ENCODE measurements around the gene UBE2D2.
"Not testable (repeated sequence)": the region's sequence is repeated elsewhere in the genome, so short reads cannot be mapped to it uniquely, and the experiment has no call there.

The UBE2D2 gene

DNA sequence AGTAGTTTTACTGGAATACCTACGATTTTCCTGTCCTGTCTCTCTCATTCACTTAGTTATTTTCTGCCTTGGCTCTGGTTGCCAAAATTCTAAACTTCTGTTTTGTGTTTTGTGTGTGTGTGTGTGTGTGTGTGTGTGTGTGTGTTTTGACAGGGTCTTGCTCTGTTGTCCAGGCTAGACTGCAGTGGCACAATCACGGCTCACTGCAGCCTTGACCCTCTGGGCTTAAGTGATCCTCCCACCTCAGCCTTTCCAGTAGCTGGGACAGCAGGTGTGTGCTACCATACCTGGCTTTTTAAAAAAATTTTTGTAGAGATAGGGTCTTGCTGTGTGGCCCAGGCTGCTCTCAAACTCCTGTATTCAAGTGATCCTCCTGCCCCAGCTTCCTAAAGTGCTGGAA, 17.2 kb downstream of the UBE2D2 start:
- Histone ChIP-seq H3K27me3 (ENCODE audit: control insufficient read depth in 1 of 2, insufficient read depth in 2 of 2, low read length in 2 of 2) (no peaks in the 10 kb centered on the region), H3K9ac (ENCODE audit: low read depth in 1 of 2, low read length in 2 of 2) (no peak overlapping the region), H3K4me1 (ENCODE audit: control insufficient read depth in 1 of 2, insufficient read depth in 2 of 2, low read length in 2 of 2) (peaks cover 17 to 38% of the 10 kb centered on the region in 2 donors), H3K27ac (ENCODE audit: low read depth, low read length) (no peak overlapping the region), H3K36me3 (ENCODE audit: control insufficient read depth in 1 of 2, insufficient read depth in 2 of 2, low read length in 2 of 2) (peaks cover 0 to 3% of the 10 kb centered on the region in 2 donors), H3K4me3 (ENCODE audit: low read depth in 1 of 2, low read length in 2 of 2) (no peak overlapping the region), H3K9me3 (ENCODE audit: control insufficient read depth in 1 of 2, low read length in 2 of 2) (no peaks in the 10 kb centered on the region)

DNA sequence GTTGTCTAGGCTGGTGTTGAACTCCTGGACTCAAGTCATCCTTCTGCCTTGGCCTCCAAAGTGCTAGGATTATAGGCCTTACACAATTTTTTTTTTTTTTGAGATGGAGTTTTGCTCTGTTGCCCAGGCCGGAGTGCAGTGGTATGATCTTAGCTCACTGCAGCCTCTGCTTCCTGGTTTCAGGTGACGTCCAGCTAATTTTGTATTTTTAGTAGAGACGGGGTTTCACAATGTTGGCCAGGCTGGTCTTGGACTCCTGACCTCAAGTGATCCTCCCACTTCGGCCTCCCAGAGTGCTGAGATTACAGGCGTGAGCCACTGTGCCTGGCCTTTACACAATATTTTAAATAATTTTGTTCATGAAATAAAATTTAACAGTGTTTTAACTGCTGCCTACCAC, 21.0 kb downstream of the UBE2D2 start:
- H3K4me3 ChIP-seq (ENCODE audit: low read depth in 1 of 2, low read length in 2 of 2); H3K9me3 ChIP-seq (ENCODE audit: control insufficient read depth in 1 of 2, low read length in 2 of 2); H3K27me3 ChIP-seq (ENCODE audit: control insufficient read depth in 1 of 2, insufficient read depth in 2 of 2, low read length in 2 of 2); H3K9ac ChIP-seq (ENCODE audit: low read depth in 1 of 2, low read length in 2 of 2); H3K27ac ChIP-seq (ENCODE audit: low read depth, low read length); H3K36me3 ChIP-seq (ENCODE audit: control insufficient read depth in 1 of 2, insufficient read depth in 2 of 2, low read length in 2 of 2): not testable (repeated sequence)
- H3K4me1 ChIP-seq (ENCODE audit: control insufficient read depth in 1 of 2, insufficient read depth in 2 of 2, low read length in 2 of 2) = peaks cover 8 to 15% of the 10 kb centered on the region in 2 donors

DNA sequence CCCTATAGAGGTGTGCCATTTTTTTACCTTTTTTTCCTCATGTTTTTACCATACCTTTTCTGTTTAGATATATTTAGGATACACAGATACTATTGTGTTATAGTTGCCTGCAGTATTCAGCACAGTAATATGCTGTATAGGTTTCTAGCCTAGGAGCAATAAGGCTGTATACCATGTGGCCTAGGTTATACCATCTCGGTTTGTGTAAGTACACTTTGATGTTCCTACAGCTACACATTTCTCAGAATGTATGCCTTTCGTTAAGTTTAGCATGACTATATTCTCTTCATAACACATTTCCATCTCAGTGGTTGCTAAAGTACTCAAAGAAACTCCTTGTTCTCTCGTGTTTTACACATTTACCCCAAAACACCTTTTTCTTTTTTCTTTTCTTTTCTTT, 23.0 kb downstream of the UBE2D2 start:
- Histone ChIP-seq H3K4me3 (ENCODE audit: low read depth in 1 of 2, low read length in 2 of 2) (no peak overlapping the region), H3K27me3 (ENCODE audit: control insufficient read depth in 1 of 2, insufficient read depth in 2 of 2, low read length in 2 of 2) (no peaks in the 10 kb centered on the region), H3K27ac (ENCODE audit: low read depth, low read length) (no peak overlapping the region), H3K36me3 (ENCODE audit: control insufficient read depth in 1 of 2, insufficient read depth in 2 of 2, low read length in 2 of 2) (peaks cover 0 to 12% of the 10 kb centered on the region in 2 donors), H3K9ac (ENCODE audit: low read depth in 1 of 2, low read length in 2 of 2) (no peak overlapping the region), H3K4me1 (ENCODE audit: control insufficient read depth in 1 of 2, insufficient read depth in 2 of 2, low read length in 2 of 2) (peaks cover 0 to 2% of the 10 kb centered on the region in 2 donors), H3K9me3 (ENCODE audit: control insufficient read depth in 1 of 2, low read length in 2 of 2) (no peaks in the 10 kb centered on the region)

DNA sequence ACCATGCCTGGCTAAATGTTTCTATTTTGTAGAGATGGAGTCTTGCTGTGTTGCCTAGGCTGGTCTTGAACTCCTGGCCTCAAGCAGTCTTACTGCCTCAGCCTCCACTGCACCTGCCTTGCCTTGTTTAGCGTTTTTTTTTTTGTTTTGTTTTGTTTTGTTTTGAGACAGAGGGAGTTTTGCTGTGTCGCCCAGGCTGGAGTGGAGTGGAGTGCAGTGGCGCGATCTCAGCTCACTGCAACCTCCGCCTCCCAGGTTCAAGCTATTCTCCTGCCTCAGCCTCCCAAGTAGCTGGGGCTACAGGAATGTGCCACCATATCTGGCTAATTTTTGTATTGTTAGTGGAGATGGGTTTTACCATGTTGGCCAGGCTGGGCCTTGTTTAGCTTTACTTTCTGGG, 27.0 kb downstream of the UBE2D2 start:
- not testable (repeated sequence) for H3K9ac ChIP-seq (ENCODE audit: low read depth in 1 of 2, low read length in 2 of 2); H3K4me3 ChIP-seq (ENCODE audit: low read depth in 1 of 2, low read length in 2 of 2); H3K27me3 ChIP-seq (ENCODE audit: control insufficient read depth in 1 of 2, insufficient read depth in 2 of 2, low read length in 2 of 2); H3K4me1 ChIP-seq (ENCODE audit: control insufficient read depth in 1 of 2, insufficient read depth in 2 of 2, low read length in 2 of 2); H3K27ac ChIP-seq (ENCODE audit: low read depth, low read length); H3K9me3 ChIP-seq (ENCODE audit: control insufficient read depth in 1 of 2, low read length in 2 of 2)
- peaks cover 0 to 12% of the 10 kb centered on the region in 2 donors for H3K36me3 ChIP-seq (ENCODE audit: control insufficient read depth in 1 of 2, insufficient read depth in 2 of 2, low read length in 2 of 2)

DNA sequence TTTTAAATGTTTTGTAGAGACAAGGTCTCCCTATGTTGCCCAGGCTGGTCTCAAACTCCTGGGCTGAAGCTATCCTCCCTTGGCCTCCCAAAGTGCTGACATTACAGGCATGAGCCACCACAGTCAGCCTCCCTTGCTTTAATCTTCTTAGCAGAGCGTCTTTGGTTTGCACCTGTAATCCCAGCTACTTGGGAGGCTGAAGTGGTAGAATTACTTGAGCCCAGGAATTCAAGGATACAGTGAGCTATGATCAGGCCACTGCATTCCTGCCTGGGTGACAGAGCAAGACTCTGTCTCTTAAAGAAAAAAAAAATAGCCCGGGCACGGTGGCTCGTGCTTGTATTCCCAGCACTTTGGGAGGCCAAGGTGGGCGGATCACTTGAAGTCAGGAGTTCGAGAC, 27.8 kb downstream of the UBE2D2 start:
- peaks cover 4 to 6% of the 10 kb centered on the region in 2 donors for H3K4me1 ChIP-seq (ENCODE audit: control insufficient read depth in 1 of 2, insufficient read depth in 2 of 2, low read length in 2 of 2)

DNA sequence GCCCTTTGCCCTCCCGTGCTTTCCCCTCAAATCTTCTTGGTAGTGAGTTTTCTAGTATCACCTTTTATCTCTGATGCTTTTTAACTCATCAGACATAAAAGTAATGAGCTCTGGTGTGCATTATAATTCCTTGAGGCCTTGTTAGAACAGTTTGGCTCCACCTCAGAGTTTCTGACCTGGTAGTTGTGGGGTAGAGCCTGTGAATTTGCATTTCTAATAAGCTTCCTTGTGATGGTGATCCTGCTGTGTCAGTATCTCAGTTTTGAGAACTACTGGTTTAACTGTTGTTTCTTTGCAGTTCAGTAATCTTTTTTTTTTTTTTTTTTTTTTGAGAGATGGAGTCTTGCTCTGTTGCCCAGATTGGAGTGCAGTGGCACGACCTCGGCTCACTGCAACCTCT, 31.1 kb downstream of the UBE2D2 start:
- Histone ChIP-seq H3K4me3 (ENCODE audit: low read depth in 1 of 2, low read length in 2 of 2) (no peak overlapping the region), H3K9ac (ENCODE audit: low read depth in 1 of 2, low read length in 2 of 2) (no peak overlapping the region), H3K4me1 (ENCODE audit: control insufficient read depth in 1 of 2, insufficient read depth in 2 of 2, low read length in 2 of 2) (peaks cover 8 to 9% of the 10 kb centered on the region in 2 donors), H3K27ac (ENCODE audit: low read depth, low read length) (no peak overlapping the region), H3K9me3 (ENCODE audit: control insufficient read depth in 1 of 2, low read length in 2 of 2) (no peaks in the 10 kb centered on the region), H3K27me3 (ENCODE audit: control insufficient read depth in 1 of 2, insufficient read depth in 2 of 2, low read length in 2 of 2) (no peaks in the 10 kb centered on the region), H3K36me3 (ENCODE audit: control insufficient read depth in 1 of 2, insufficient read depth in 2 of 2, low read length in 2 of 2) (peaks cover 0 to 4% of the 10 kb centered on the region in 2 donors)

More for the DNA sequence above, 27.8 kb downstream of the UBE2D2 start:
- Histone ChIP-seq H3K36me3 (ENCODE audit: control insufficient read depth in 1 of 2, insufficient read depth in 2 of 2, low read length in 2 of 2) (peaks cover 0 to 12% of the 10 kb centered on the region in 2 donors), H3K27me3 (ENCODE audit: control insufficient read depth in 1 of 2, insufficient read depth in 2 of 2, low read length in 2 of 2) (no peaks in the 10 kb centered on the region), H3K4me3 (ENCODE audit: low read depth in 1 of 2, low read length in 2 of 2) (no peak overlapping the region), H3K9me3 (ENCODE audit: control insufficient read depth in 1 of 2, low read length in 2 of 2) (no peaks in the 10 kb centered on the region), H3K27ac (ENCODE audit: low read depth, low read length) (no peak overlapping the region), H3K9ac (ENCODE audit: low read depth in 1 of 2, low read length in 2 of 2) (no peak overlapping the region)

DNA sequence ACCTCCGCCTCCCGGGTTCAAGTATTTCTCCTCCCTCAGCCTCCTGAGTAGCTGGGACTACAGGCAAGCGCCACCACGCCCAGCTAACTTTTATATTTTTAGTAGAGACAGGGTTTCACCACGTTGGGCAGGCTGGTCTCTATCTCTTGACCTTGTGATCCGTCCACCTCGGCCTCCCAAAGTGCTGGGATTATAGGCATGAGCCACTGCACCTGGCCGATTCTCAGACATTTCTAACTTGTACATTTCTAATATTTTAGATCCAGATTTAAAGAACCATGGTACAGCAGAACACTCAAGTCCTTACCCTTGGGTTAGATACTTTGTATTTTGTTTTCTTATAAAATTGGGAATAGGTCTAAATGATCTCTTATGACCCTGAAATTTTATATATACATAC, 31.9 kb downstream of the UBE2D2 start:
- H3K9ac ChIP-seq (ENCODE audit: low read depth in 1 of 2, low read length in 2 of 2); H3K27ac ChIP-seq (ENCODE audit: low read depth, low read length); H3K36me3 ChIP-seq (ENCODE audit: control insufficient read depth in 1 of 2, insufficient read depth in 2 of 2, low read length in 2 of 2); H3K4me3 ChIP-seq (ENCODE audit: low read depth in 1 of 2, low read length in 2 of 2); H3K9me3 ChIP-seq (ENCODE audit: control insufficient read depth in 1 of 2, low read length in 2 of 2); H3K27me3 ChIP-seq (ENCODE audit: control insufficient read depth in 1 of 2, insufficient read depth in 2 of 2, low read length in 2 of 2): not testable (repeated sequence)
- H3K4me1 ChIP-seq (ENCODE audit: control insufficient read depth in 1 of 2, insufficient read depth in 2 of 2, low read length in 2 of 2) = peaks cover 8 to 11% of the 10 kb centered on the region in 2 donors

DNA sequence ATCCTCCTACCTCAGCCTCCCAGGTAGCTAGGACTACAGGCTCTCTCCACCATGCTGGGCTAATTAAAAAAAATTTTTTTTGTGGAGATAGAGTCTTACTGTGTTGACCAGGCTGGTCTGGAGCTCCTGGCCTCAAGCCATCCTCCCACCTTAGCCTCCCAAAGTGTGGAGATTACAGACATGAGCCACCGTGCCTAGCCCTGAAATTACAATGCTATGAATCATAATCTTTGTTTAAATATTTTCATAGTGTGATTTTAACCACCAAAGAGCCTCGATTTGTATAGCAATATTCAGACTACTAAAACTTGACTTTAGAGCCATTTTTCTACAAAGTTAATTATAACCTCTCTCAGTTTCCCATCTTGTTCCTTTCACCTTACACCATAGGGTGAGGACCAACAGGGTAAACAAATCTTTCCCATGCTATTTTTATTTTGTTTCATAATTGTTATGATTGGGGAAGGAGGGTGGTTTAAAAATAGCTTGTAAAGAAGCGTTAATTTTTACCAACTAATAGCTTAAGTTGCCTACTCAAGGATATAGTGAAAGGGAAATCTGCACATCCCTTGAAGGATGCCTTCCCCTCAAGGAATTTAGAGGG, 32.7 kb downstream of the UBE2D2 start:
- no peak overlapping the region for H3K27ac ChIP-seq (ENCODE audit: low read depth, low read length)
- no peak overlapping the region for H3K9ac ChIP-seq (ENCODE audit: low read depth in 1 of 2, low read length in 2 of 2)
- no peak overlapping the region for H3K4me3 ChIP-seq (ENCODE audit: low read depth in 1 of 2, low read length in 2 of 2)
- peaks cover 8 to 11% of the 10 kb centered on the region in 2 donors for H3K4me1 ChIP-seq (ENCODE audit: control insufficient read depth in 1 of 2, insufficient read depth in 2 of 2, low read length in 2 of 2)
- H3K27me3 ChIP-seq (ENCODE audit: control insufficient read depth in 1 of 2, insufficient read depth in 2 of 2, low read length in 2 of 2) = no peaks in the 10 kb centered on the region
- H3K9me3 ChIP-seq (ENCODE audit: control insufficient read depth in 1 of 2, low read length in 2 of 2) = no peaks in the 10 kb centered on the region
- peaks cover 0 to 2% of the 10 kb centered on the region in 2 donors for H3K36me3 ChIP-seq (ENCODE audit: control insufficient read depth in 1 of 2, insufficient read depth in 2 of 2, low read length in 2 of 2)

DNA sequence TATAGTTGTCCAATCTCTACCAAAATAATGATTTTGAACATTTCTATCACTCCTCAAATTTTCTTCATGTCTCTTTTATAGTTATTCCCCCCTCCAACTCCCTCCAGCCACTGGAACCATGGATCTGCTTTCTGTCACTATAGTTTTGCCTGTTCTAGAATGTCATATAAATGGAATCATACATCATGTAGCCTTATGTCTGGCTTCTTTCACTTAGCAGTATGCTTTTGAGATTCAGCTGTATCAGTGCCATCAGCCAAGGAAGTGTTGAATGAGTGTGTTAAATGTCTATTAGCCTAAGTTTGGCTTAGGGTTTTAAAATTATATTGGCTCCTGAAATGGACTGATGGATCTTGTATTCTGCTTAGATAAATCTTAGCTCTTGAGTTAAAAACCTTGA, 36.0 kb downstream of the UBE2D2 start:
- no peak overlapping the region for H3K9ac ChIP-seq (ENCODE audit: low read depth in 1 of 2, low read length in 2 of 2)
- peaks cover 0 to 15% of the 10 kb centered on the region in 2 donors for H3K36me3 ChIP-seq (ENCODE audit: control insufficient read depth in 1 of 2, insufficient read depth in 2 of 2, low read length in 2 of 2)
- no peak overlapping the region for H3K27ac ChIP-seq (ENCODE audit: low read depth, low read length)
- H3K27me3 ChIP-seq (ENCODE audit: control insufficient read depth in 1 of 2, insufficient read depth in 2 of 2, low read length in 2 of 2) = no peaks in the 10 kb centered on the region
- no peak overlapping the region for H3K4me3 ChIP-seq (ENCODE audit: low read depth in 1 of 2, low read length in 2 of 2)
- peaks cover 6 to 8% of the 10 kb centered on the region in 2 donors for H3K4me1 ChIP-seq (ENCODE audit: control insufficient read depth in 1 of 2, insufficient read depth in 2 of 2, low read length in 2 of 2)
- no peaks in the 10 kb centered on the region for H3K9me3 ChIP-seq (ENCODE audit: control insufficient read depth in 1 of 2, low read length in 2 of 2)

DNA sequence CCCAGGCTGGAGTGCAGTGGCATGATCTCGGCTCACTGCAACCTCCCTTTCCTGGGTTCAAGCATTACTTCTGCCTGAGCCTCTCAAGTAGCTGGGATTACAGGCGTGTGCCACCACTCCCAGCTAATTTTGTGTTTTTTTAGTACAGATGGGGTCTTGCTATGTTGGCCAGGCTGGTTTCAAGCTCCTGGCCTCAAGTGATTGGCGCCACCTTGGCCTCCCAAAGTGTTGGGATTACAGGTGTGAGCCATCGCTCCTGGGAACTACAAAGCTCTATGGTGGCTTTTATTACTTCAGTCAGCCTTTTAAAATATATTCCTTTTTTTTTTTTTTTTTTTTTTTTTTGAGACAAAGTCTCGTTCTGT, 37.4 kb downstream of the UBE2D2 start:
- H3K9ac ChIP-seq (ENCODE audit: low read depth in 1 of 2, low read length in 2 of 2); H3K27ac ChIP-seq (ENCODE audit: low read depth, low read length); H3K9me3 ChIP-seq (ENCODE audit: control insufficient read depth in 1 of 2, low read length in 2 of 2); H3K27me3 ChIP-seq (ENCODE audit: control insufficient read depth in 1 of 2, insufficient read depth in 2 of 2, low read length in 2 of 2); H3K4me1 ChIP-seq (ENCODE audit: control insufficient read depth in 1 of 2, insufficient read depth in 2 of 2, low read length in 2 of 2); H3K4me3 ChIP-seq (ENCODE audit: low read depth in 1 of 2, low read length in 2 of 2): not testable (repeated sequence)
- peaks cover 0 to 26% of the 10 kb centered on the region in 2 donors for H3K36me3 ChIP-seq (ENCODE audit: control insufficient read depth in 1 of 2, insufficient read depth in 2 of 2, low read length in 2 of 2)
